ENCODE results near the gene MOCS1.

MOCS1 gene

GRCh38 chr6:39923394-39923793 is 10.9 kb downstream of the MOCS1 start:
- no peak for DNase-seq

- no peak for DNase-seq
Observed at GRCh38 chr6:39922821-39923220, 11.4 kb downstream of the MOCS1 start.

GRCh38 chr6:39920157-39920556 is 14.1 kb downstream of the MOCS1 start:
- DNase-seq = no peak

- no peak for DNase-seq
Observed at GRCh38 chr6:39918831-39919230, 15.4 kb downstream of the MOCS1 start.

GRCh38 chr6:39917981-39918380 is 16.3 kb downstream of the MOCS1 start:
- DNase-seq = no peak

GRCh38 chr6:39917329-39917728 is 16.9 kb downstream of the MOCS1 start:
- no peak for DNase-seq

GRCh38 chr6:39915866-39916265 is 18.4 kb downstream of the MOCS1 start:
- DNase-seq = no peak

- DNase-seq = no peak
Observed at GRCh38 chr6:39914239-39914638, 20.0 kb downstream of the MOCS1 start.

- no peak for DNase-seq
Observed at GRCh38 chr6:39913391-39913916, 20.8 kb downstream of the MOCS1 start.

GRCh38 chr6:39912446-39912845 is 21.8 kb downstream of the MOCS1 start:
- no peak for DNase-seq

GRCh38 chr6:39911513-39912125 is 22.6 kb downstream of the MOCS1 start:
- DNase-seq = no peak

GRCh38 chr6:39910744-39911143 is 23.5 kb downstream of the MOCS1 start:
- no peak for DNase-seq

GRCh38 chr6:39910164-39910563 is 24.1 kb downstream of the MOCS1 start:
- no peak for DNase-seq

- no peak for DNase-seq
Observed at GRCh38 chr6:39909701-39910100, 24.6 kb downstream of the MOCS1 start.

- DNase-seq = no peak
Observed at GRCh38 chr6:39908838-39909583, 25.3 kb downstream of the MOCS1 start.

GRCh38 chr6:39907871-39908575 is 26.2 kb downstream of the MOCS1 start:
- no peak for DNase-seq

- no peak for DNase-seq
Observed at GRCh38 chr6:39906318-39906761, 27.9 kb downstream of the MOCS1 start.

GRCh38 chr6:39905640-39905975 is 28.7 kb downstream of the MOCS1 start:
- no peak for DNase-seq

GRCh38 chr6:39904946-39905639 is 29.2 kb downstream of the MOCS1 start:
- no peak for DNase-seq

- DNase-seq = no peak
Observed at GRCh38 chr6:39903656-39904055, 30.6 kb downstream of the MOCS1 start.

- DNase-seq = no peak
Observed at GRCh38 chr6:39902786-39903465, 31.3 kb downstream of the MOCS1 start.

GRCh38 chr6:39902136-39902535 is 32.1 kb downstream of the MOCS1 start:
- DNase-seq = no peak

- no peak for DNase-seq
Observed at GRCh38 chr6:39901670-39902069, 32.6 kb downstream of the MOCS1 start.

Measured in activated CD4-positive, CD25-positive, alpha-beta regulatory T cell treated with anti-CD3 and anti-CD28 coated beads, Interleukin-2, amount 50 U/mL, for 72 hours (primary cell).